Hepatocyte (in vitro differentiated cells): ENCODE results near the gene DCN.

Source experiments
- EZH2 ChIP-seq: fragments of 200-600 bp; sonication (generic); IDR thresholded peaks from 2 replicates; pipeline ENCODE4 v1.6.1; 2016; ENCODE audit warnings: antibody characterized with exemption, mild to moderate bottlenecking, borderline replicate concordance
- EZH2phosphoT487 ChIP-seq: fragments of 200-600 bp; sonication (generic); IDR thresholded peaks from one replicate; pipeline ENCODE4 v1.6.1; 2018; ENCODE audit warnings: antibody characterized with exemption, mild to moderate bottlenecking, low read depth, moderate library complexity; ENCODE audit not compliant: unreplicated experiment, severe bottlenecking
- TF ChIP-seq, protein P1 (sequence below): fragments of 200-600 bp; sonication (generic); IDR thresholded peaks from 2 replicates; pipeline ENCODE4 v1.5.1; 2016; ENCODE audit warnings: antibody characterized with exemption, mild to moderate bottlenecking; ENCODE audit not compliant: poor library complexity

DNA sequence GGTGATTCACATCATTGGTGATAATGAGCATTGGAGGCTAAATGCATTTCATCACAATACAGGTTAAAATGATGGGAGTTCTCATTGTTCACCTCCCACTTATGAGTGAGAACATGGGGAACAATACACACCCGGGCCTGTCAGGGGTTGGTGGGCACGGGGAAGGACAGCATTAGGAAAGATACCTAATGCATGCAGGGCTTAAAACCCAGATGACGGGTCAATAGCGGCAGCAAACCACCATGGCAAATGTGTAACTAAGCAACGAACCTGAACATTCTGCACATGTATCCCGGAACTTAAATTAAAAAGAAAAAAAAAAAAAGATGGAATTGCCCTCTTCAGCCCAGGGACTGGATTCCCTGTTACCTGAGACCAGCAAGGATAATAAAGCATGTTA lies 69.0 kb downstream of the DCN start:
- TF ChIP-seq, protein P1, sequence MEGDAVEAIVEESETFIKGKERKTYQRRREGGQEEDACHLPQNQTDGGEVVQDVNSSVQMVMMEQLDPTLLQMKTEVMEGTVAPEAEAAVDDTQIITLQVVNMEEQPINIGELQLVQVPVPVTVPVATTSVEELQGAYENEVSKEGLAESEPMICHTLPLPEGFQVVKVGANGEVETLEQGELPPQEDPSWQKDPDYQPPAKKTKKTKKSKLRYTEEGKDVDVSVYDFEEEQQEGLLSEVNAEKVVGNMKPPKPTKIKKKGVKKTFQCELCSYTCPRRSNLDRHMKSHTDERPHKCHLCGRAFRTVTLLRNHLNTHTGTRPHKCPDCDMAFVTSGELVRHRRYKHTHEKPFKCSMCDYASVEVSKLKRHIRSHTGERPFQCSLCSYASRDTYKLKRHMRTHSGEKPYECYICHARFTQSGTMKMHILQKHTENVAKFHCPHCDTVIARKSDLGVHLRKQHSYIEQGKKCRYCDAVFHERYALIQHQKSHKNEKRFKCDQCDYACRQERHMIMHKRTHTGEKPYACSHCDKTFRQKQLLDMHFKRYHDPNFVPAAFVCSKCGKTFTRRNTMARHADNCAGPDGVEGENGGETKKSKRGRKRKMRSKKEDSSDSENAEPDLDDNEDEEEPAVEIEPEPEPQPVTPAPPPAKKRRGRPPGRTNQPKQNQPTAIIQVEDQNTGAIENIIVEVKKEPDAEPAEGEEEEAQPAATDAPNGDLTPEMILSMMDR, result no peak
- TF ChIP-seq EZH2, result no peak
- no peak for TF ChIP-seq EZH2phosphoT487
